DMS 273 treated with DMSO at 0.1 percent for 48 hours (cell line): ENCODE results near the gene IRX2.

Source experiments
- DNase-seq: peaks from one replicate; lab custom pipeline; 2025; lab: John Stamatoyannopoulos, UW

IRX2 gene

GRCh38 chr5:2755681-2756171, 4.2 kb upstream of the IRX2 start:
- no peak for DNase-seq

GRCh38 chr5:2755076-2755680, 3.7 kb upstream of the IRX2 start:
- DNase-seq: no peak

- DNase-seq: no peak
These were observed 3.2 kb upstream of the IRX2 start for GRCh38 chr5:2754581-2755075.

- no peak for DNase-seq
These were observed 2.3 kb upstream of the IRX2 start for GRCh38 chr5:2753452-2754420.

- DNase-seq: no peak
These were observed 1.5 kb upstream of the IRX2 start for GRCh38 chr5:2752821-2753439.

- no peak for DNase-seq
These were observed 763 bp upstream of the IRX2 start for GRCh38 chr5:2752059-2752820.

- DNase-seq: no peak
These were observed 566 bp downstream of the IRX2 start for GRCh38 chr5:2750758-2751464.

GRCh38 chr5:2750026-2750757, 1.3 kb downstream of the IRX2 start:
- no peak for DNase-seq

- DNase-seq: no peak
These were observed 1.9 kb downstream of the IRX2 start for GRCh38 chr5:2749514-2750025.

- no peak for DNase-seq
These were observed 2.5 kb downstream of the IRX2 start for GRCh38 chr5:2748861-2749513.

- no peak for DNase-seq
These were observed 3.2 kb downstream of the IRX2 start for GRCh38 chr5:2748179-2748860.

GRCh38 chr5:2747363-2748162, 3.9 kb downstream of the IRX2 start:
- no peak for DNase-seq

- no peak for DNase-seq
These were observed 4.9 kb downstream of the IRX2 start for GRCh38 chr5:2746561-2747032.

GRCh38 chr5:2744485-2744884, 7.0 kb downstream of the IRX2 start:
- no peak for DNase-seq

- no peak for DNase-seq
These were observed 8.4 kb downstream of the IRX2 start for GRCh38 chr5:2742921-2743679.

- DNase-seq: no peak
These were observed 9.5 kb downstream of the IRX2 start for GRCh38 chr5:2741956-2742355.

GRCh38 chr5:2740876-2741555, 10.5 kb downstream of the IRX2 start:
- DNase-seq: no peak
